Prostate gland (tissue), 2 donors: ENCODE data around the gene ITFG1.

Experiments used
- POLR2A ChIP-seq: fragments of 450-650 bp; IDR thresholded peaks from one replicate; pipeline ENCODE4 v1.6.1; 2016; ENCODE audit warnings: antibody characterized with exemption, mild to moderate bottlenecking
- POLR2AphosphoS5 ChIP-seq: sonication (generic); formaldehyde crosslinking; IDR thresholded peaks from one replicate; pipeline ENCODE4 v1.6.1; 2017; ENCODE audit warnings: antibody characterized with exemption
- TF ChIP-seq, protein P1 (sequence below), 4 experiments: fragments of 200-600 bp in 2 of 4; fragments of 450-650 bp in 2 of 4; sonication (generic) in 2 of 4; IDR thresholded peaks; 1 replicate in 3 of 4; 2 replicates in 1 of 4; pipeline ENCODE4 v1.5.1; 2016 to 2019; ENCODE audit warnings: antibody characterized with exemption in 4 of 4, mild to moderate bottlenecking in 2 of 4, moderate library complexity in 2 of 4

DNA sequence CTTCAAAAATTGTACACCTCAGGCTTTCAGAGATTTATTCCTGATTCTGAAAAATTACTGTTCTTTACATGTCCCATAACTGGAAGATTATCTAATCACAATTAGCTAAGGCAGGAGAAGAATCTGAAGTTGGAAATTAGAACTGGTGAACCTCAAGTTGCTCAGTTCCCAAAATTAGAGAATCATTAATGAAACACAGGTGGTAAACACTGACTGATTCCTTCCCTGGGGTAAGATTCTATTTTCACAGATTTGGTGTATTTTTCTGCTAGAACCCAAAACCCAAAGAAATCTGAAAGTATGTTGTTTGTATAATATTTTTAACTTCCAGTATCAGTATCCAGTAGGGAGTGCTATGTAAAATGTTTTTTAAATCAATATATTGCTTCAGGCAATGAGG is 26.0 kb upstream of the ITFG1 start:
- TF ChIP-seq, protein P1, sequence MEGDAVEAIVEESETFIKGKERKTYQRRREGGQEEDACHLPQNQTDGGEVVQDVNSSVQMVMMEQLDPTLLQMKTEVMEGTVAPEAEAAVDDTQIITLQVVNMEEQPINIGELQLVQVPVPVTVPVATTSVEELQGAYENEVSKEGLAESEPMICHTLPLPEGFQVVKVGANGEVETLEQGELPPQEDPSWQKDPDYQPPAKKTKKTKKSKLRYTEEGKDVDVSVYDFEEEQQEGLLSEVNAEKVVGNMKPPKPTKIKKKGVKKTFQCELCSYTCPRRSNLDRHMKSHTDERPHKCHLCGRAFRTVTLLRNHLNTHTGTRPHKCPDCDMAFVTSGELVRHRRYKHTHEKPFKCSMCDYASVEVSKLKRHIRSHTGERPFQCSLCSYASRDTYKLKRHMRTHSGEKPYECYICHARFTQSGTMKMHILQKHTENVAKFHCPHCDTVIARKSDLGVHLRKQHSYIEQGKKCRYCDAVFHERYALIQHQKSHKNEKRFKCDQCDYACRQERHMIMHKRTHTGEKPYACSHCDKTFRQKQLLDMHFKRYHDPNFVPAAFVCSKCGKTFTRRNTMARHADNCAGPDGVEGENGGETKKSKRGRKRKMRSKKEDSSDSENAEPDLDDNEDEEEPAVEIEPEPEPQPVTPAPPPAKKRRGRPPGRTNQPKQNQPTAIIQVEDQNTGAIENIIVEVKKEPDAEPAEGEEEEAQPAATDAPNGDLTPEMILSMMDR (IDR thresholded peaks at IDR 0.05) = no peak
- TF ChIP-seq POLR2A (no peak), POLR2AphosphoS5 (no peak)
